CD4-positive, alpha-beta T cell treated with Interleukin-1 beta for 1 hour (primary cell): ENCODE measurements around the gene PLAGL2.

Experiments used
- DNase-seq, 2 donors: peaks; one replicate each; pipeline ENCODE4 v3.0.0-alpha.2; 2020 to 2022

Gene PLAGL2

GRCh38 chr20:32144898-32145662 is 62.5 kb downstream of the PLAGL2 start:
- no peak for DNase-seq

- no peak for DNase-seq
Observed at GRCh38 chr20:32142991-32143390, 64.6 kb downstream of the PLAGL2 start.
